GM21390 (cell line): ENCODE data around the gene FAM78A.

ENCODE experiments used
- ATAC-seq: cut with Tn5 transposase; IDR thresholded peaks from one replicate; pipeline ENCODE4 v1.9.1; 2021; ENCODE audit not compliant: unreplicated experiment

The FAM78A gene

GRCh38 chr9:131240047-131240921 lies 36.0 kb downstream of the FAM78A start:
- no peak for ATAC-seq

GRCh38 chr9:131239161-131239975 lies 36.9 kb downstream of the FAM78A start:
- no peak for ATAC-seq

GRCh38 chr9:131238402-131239021 lies 37.8 kb downstream of the FAM78A start:
- ATAC-seq, result peak; percentile 28

GRCh38 chr9:131237931-131238401 lies 38.3 kb downstream of the FAM78A start:
- peak; percentile 87 for ATAC-seq

- ATAC-seq, result no peak
These were observed 39.0 kb downstream of the FAM78A start for GRCh38 chr9:131237291-131237690.

- ATAC-seq, result no peak
These were observed 39.5 kb downstream of the FAM78A start for GRCh38 chr9:131236761-131237160.

- ATAC-seq, result no peak
These were observed 40.1 kb downstream of the FAM78A start for GRCh38 chr9:131236161-131236560.

GRCh38 chr9:131235480-131235851 lies 40.8 kb downstream of the FAM78A start:
- ATAC-seq, result no peak

- ATAC-seq, result no peak
These were observed 41.4 kb downstream of the FAM78A start for GRCh38 chr9:131234799-131235479.

GRCh38 chr9:131233995-131234394 lies 42.3 kb downstream of the FAM78A start:
- no peak for ATAC-seq

- no peak for ATAC-seq
These were observed 42.8 kb downstream of the FAM78A start for GRCh38 chr9:131233556-131233955.

GRCh38 chr9:131228988-131229387 lies 47.3 kb downstream of the FAM78A start:
- no peak for ATAC-seq

GRCh38 chr9:131227959-131228460 lies 48.3 kb downstream of the FAM78A start:
- ATAC-seq, result no peak

GRCh38 chr9:131227112-131227958 lies 49.0 kb downstream of the FAM78A start:
- ATAC-seq, result no peak

GRCh38 chr9:131226226-131226625 lies 50.1 kb downstream of the FAM78A start:
- no peak for ATAC-seq

- no peak for ATAC-seq
These were observed 53.9 kb downstream of the FAM78A start for GRCh38 chr9:131222460-131222859.

GRCh38 chr9:131220485-131220884 lies 55.8 kb downstream of the FAM78A start:
- no peak for ATAC-seq

GRCh38 chr9:131218370-131218769 lies 57.9 kb downstream of the FAM78A start:
- no peak for ATAC-seq

GRCh38 chr9:131217331-131218031 lies 58.8 kb downstream of the FAM78A start:
- no peak for ATAC-seq
